Measurements from ENCODE around the gene TMEM219. TPM values are rescaled to one million over a fixed set of nuclear protein-coding genes. Genes with fewer than 3 reads are reported as not detected.

The TMEM219 gene
- total and polyA plus RNA-seq, 2 donors (not counting 3 experiments of a cell fraction or from before 2014, with no cell fraction given): 110 to 182 TPM

- TF ChIP-seq, protein P1, sequence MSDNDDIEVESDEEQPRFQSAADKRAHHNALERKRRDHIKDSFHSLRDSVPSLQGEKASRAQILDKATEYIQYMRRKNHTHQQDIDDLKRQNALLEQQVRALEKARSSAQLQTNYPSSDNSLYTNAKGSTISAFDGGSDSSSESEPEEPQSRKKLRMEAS (IDR thresholded peaks at IDR 0.05; ENCODE audit: insufficient read depth, insufficient read length): no peak
- no peak for TF ChIP-seq EZH2 (IDR thresholded peaks at IDR 0.05; ENCODE audit: borderline replicate concordance, low read depth, low read length, severe bottlenecking)
- TF ChIP-seq JUN (IDR thresholded peaks at IDR 0.05; ENCODE audit: borderline replicate concordance, insufficient read depth, insufficient read length, low read depth): no peak
- TF ChIP-seq MYC (IDR thresholded peaks at IDR 0.05; ENCODE audit: low read depth, low read length): no peak
- TF ChIP-seq POLR2A (IDR thresholded peaks at IDR 0.05; ENCODE audit: low read depth, low read length): no peak
- TF ChIP-seq GATA2 (IDR thresholded peaks at IDR 0.05; ENCODE audit: insufficient read depth, insufficient read length, low read depth, low read length): no peak
- TF ChIP-seq FOS (IDR thresholded peaks at IDR 0.05; ENCODE audit: borderline replicate concordance, insufficient read depth, low read length): no peak
- no peak for TF ChIP-seq POLR2AphosphoS5 (IDR thresholded peaks at IDR 0.05; ENCODE audit: insufficient read depth, low read depth, low read length)
- TF ChIP-seq, protein P2, sequence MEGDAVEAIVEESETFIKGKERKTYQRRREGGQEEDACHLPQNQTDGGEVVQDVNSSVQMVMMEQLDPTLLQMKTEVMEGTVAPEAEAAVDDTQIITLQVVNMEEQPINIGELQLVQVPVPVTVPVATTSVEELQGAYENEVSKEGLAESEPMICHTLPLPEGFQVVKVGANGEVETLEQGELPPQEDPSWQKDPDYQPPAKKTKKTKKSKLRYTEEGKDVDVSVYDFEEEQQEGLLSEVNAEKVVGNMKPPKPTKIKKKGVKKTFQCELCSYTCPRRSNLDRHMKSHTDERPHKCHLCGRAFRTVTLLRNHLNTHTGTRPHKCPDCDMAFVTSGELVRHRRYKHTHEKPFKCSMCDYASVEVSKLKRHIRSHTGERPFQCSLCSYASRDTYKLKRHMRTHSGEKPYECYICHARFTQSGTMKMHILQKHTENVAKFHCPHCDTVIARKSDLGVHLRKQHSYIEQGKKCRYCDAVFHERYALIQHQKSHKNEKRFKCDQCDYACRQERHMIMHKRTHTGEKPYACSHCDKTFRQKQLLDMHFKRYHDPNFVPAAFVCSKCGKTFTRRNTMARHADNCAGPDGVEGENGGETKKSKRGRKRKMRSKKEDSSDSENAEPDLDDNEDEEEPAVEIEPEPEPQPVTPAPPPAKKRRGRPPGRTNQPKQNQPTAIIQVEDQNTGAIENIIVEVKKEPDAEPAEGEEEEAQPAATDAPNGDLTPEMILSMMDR (IDR thresholded peaks at IDR 0.05; ENCODE audit: extremely low read depth in 1 of 2, insufficient read depth in 1 of 2, low read depth in 1 of 2, low read length in 2 of 2): no peak
- Histone ChIP-seq H3K4me3 (replicated peaks in 1 of 3; ENCODE audit: insufficient read depth in 1 of 3, low read depth in 1 of 3, low read length in 3 of 3) (no peak overlapping the region), H3K27me3 (ENCODE audit: control insufficient read depth in 2 of 2, insufficient read depth in 2 of 2, low read length in 2 of 2) (no peaks in the 10 kb centered on the region), H3K9ac (replicated peaks; ENCODE audit: extremely low read depth, insufficient read depth, low read length) (no peak overlapping the region), H3K4me1 (ENCODE audit: control insufficient read depth, extremely low read depth, insufficient read depth, low read length) (peaks cover 15% of the 10 kb centered on the region), H3K4me2 (ENCODE audit: insufficient read depth, low read length) (no peak overlapping the region), H3K79me2 (ENCODE audit: control insufficient read depth, insufficient read depth, low read length) (peaks cover 26% of the 10 kb centered on the region), H3K27ac (ENCODE audit: insufficient read depth, low read depth, low read length) (no peak overlapping the region), H3K9me1 (replicated peaks; ENCODE audit: control insufficient read depth, extremely low read depth, insufficient read depth, low read length) (no peaks in the 10 kb centered on the region), H3K9me3 (replicated peaks; ENCODE audit: control insufficient read depth, insufficient read depth, low read length) (no peaks in the 10 kb centered on the region), H2AFZ (ENCODE audit: low read depth, low read length) (no peak overlapping the region), H4K20me1 (replicated peaks; ENCODE audit: control insufficient read depth, extremely low read depth, insufficient read depth, low read length) (no peaks in the 10 kb centered on the region), H3K36me3 (ENCODE audit: control insufficient read depth in 2 of 2, extremely low read depth in 1 of 2, insufficient read depth in 2 of 2, low read length in 2 of 2) (peaks cover 5 to 10% of the 10 kb centered on the region in 2 experiments)
- BruUV-seq (replicated peaks): no TSS peak
- intact Hi-C loops (cut with micrococcal nuclease) (loop anchor here (5.0 kb wide), 2 partner anchors 149 to 164 kb away; partner anchors contain the start of genes MAZ and MVP), dilution Hi-C loops (cut with MboI; ENCODE audit: extremely low pct_ligation_motif_present, low sequenced_read_pairs) (no loop called here)
- DNase-seq (ENCODE audit: low read depth, low spot score): no peak
- ChIA-PET CTCF (no interaction called here), POLR2A (no interaction called here)
- FAIRE-seq: no peak
Observed at GRCh38 chr16:29971304-29971703, 9.4 kb downstream of the TMEM219 start.
